Sigmoid colon (tissue), 4 donors: ENCODE data around the gene MAP4K5.

ENCODE experiments used
- CTCF ChIP-seq, 4 experiments: fragments of 450-650 bp in 3 of 4; fragments of 200-600 bp in 1 of 4; IDR thresholded peaks; one replicate each; pipeline ENCODE4 v1.5.1; 2016 to 2019; ENCODE audit warnings: antibody characterized with exemption in 4 of 4, mild to moderate bottlenecking in 3 of 4, moderate library complexity in 2 of 4
- EP300 ChIP-seq, 4 donors: sonication (generic); formaldehyde crosslinking; IDR thresholded peaks; one replicate each; pipeline ENCODE4 v1.6.1; 2017; ENCODE audit warnings: antibody characterized with exemption in 4 of 4
- POLR2A ChIP-seq, 2 donors: fragments of 450-650 bp; IDR thresholded peaks; one replicate each; pipeline ENCODE4 v1.6.1; 2016; ENCODE audit warnings: antibody characterized with exemption in 2 of 2, mild to moderate bottlenecking in 2 of 2, moderate library complexity in 2 of 2
- POLR2AphosphoS5 ChIP-seq, 4 donors: sonication (generic); formaldehyde crosslinking; IDR thresholded peaks; one replicate each; pipeline ENCODE4 v1.6.1; 2017; ENCODE audit warnings: antibody characterized with exemption in 4 of 4

- TF ChIP-seq CTCF (IDR thresholded peaks at IDR 0.05) (no peak), POLR2A (IDR thresholded peaks at IDR 0.05) (no peak), POLR2AphosphoS5 (IDR thresholded peaks at IDR 0.05) (no peak), EP300 (IDR thresholded peaks at IDR 0.05) (no peak)
Measured at GRCh38 chr14:50453869-50454268, 78.5 kb downstream of the MAP4K5 start.
